DND-41 (cell line): ENCODE data around the gene RNF152.

Experiments used
- EZH2 ChIP-seq: IDR thresholded peaks from 3 replicates; pipeline ENCODE4 v1.6.1; 2012; ENCODE audit warnings: borderline replicate concordance, low read depth, mild to moderate bottlenecking, moderate library complexity, low read length, inconsistent platforms; ENCODE audit not compliant: severe bottlenecking
- TF ChIP-seq, protein P1 (sequence below): IDR thresholded peaks from 2 replicates; pipeline ENCODE4 v1.5.1; 2012; ENCODE audit warnings: borderline replicate concordance, low read length, moderate library complexity, mild to moderate bottlenecking; ENCODE audit not compliant: poor library complexity, severe bottlenecking; ENCODE audit errors: extremely low read depth

DNA sequence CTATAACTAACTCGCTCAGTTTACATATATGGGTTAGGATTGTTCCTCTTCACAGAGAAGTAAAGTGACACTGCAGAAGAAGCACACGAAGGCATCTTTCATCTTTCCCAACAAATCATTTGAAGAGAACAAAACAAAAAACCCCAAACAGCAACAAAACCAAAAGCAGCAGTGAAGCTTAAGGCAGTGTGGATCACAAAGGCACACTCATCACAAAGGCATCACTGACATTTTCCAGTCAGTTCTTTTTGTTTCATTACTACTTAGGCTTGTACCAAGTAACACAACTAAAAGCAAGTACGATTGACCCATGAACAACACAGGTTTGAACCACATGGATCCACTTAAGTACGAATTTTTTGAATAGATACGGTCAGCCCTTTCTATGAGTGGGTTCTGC, 75.7 kb downstream of the RNF152 start:
- TF ChIP-seq, protein P1, sequence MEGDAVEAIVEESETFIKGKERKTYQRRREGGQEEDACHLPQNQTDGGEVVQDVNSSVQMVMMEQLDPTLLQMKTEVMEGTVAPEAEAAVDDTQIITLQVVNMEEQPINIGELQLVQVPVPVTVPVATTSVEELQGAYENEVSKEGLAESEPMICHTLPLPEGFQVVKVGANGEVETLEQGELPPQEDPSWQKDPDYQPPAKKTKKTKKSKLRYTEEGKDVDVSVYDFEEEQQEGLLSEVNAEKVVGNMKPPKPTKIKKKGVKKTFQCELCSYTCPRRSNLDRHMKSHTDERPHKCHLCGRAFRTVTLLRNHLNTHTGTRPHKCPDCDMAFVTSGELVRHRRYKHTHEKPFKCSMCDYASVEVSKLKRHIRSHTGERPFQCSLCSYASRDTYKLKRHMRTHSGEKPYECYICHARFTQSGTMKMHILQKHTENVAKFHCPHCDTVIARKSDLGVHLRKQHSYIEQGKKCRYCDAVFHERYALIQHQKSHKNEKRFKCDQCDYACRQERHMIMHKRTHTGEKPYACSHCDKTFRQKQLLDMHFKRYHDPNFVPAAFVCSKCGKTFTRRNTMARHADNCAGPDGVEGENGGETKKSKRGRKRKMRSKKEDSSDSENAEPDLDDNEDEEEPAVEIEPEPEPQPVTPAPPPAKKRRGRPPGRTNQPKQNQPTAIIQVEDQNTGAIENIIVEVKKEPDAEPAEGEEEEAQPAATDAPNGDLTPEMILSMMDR, result no peak
- TF ChIP-seq EZH2, result no peak
